SK-N-MC (cell line): ENCODE results near the gene LATS2.

Source experiments
- EZH2 ChIP-seq: fragments of 200-600 bp; sonication (generic); IDR thresholded peaks from one replicate; pipeline ENCODE4 v1.6.1; 2017; ENCODE audit warnings: antibody characterized with exemption
- POLR2AphosphoS5 ChIP-seq: IDR thresholded peaks from 2 replicates; pipeline ENCODE4 v1.6.1; 2012; ENCODE audit warnings: mild to moderate bottlenecking, low read depth, low read length, borderline replicate concordance

DNA sequence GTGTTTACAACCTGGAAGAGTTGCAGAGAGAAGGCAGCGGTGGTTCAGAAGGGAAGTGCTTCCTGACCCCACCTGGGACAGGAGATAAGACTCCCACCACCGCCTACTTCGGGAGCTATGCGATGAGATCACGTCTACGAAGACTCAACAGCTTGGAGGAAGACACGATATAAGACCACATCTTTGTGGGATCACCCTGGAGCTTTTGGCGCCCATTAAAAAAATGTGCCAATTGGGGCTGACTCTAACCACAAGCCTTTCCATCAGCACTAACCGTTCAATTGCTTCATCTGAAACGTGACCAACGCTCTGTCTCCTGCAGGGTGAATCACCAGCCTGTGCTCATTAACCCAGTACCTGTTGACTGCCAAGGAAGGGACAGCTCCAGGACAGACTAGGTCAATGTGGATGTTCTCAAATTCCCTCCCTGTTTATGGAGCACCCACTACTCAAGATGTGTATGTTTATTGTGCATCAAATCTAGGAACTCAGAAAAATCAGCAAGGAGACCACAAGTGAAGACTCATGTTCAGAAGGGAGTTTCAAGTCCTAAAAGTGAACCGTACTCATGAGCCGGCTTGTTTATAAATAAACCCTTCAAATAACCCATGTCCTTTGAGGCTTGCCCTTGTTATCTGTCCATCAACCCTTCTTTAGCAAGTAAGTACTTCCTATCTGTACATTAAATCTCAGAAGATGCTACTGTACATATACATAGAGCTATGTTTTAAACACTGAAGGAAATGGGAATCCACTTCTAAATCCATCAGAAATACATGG is 67.5 kb downstream of the LATS2 start:
- no peak for TF ChIP-seq EZH2
- no peak for TF ChIP-seq POLR2AphosphoS5
